ENCODE data around the gene LTBR.

The LTBR gene

GRCh38 chr12:6368906-6369525 lies 14.9 kb upstream of the LTBR start:
- DNase-seq (ENCODE audit: low read depth), result no peak

DNA sequence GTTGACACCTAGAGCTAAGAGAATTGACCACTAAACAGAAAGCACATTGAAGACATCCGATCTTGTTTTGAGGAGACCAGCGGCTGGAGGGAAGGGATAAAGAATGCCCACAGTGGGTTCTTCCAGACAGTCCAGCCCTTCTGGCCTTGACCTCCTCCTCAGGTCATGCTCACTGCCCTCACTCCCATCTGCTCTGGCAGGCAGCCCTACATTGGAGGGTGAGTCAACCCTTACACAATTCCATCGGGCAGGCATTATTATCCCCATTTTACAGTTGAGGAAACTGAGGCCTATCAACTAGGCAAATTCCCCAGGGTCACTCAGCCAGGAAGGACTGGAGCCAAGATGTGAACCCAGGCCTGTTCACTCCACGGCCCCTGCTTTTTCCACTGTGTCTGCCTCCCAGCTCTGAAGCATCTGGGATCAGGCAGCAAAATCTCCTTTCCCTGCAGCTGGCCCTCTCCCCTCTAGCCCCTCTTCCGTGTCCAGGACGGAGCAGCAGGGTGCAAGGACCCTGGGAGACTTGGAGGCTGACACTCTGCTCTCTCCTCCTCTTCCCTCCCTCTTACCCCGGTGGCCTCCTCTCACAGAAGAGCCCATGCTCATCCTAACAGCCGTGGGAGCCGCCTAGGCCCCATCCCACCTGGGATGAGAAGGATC lies 13.9 kb upstream of the LTBR start:
- DNase-seq (ENCODE audit: low read depth), result no peak

DNA sequence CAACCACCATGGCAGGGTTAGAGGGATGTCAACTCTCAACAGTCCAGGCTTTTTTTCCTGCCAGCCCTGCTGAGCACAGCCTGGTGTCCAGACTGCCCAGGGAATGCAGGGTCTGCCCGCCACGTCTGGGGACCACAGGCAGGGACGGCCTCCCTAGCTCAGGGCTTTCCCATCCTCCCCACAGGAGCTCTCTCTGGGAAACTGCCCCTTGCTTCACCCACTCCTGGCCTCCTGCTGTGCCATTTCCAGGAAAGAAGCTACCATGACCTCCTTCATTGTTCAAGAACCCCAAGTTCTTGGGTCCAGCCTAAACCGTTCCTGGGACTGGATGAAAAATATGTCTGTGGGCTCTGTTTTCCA lies 13.4 kb upstream of the LTBR start:
- no peak for DNase-seq (ENCODE audit: low read depth)

- DNase-seq (ENCODE audit: low read depth), result no peak
These were observed 12.8 kb upstream of the LTBR start for GRCh38 chr12:6370994-6371754.

GRCh38 chr12:6372403-6373003 lies 11.5 kb upstream of the LTBR start:
- DNase-seq (ENCODE audit: low read depth), result no peak

DNA sequence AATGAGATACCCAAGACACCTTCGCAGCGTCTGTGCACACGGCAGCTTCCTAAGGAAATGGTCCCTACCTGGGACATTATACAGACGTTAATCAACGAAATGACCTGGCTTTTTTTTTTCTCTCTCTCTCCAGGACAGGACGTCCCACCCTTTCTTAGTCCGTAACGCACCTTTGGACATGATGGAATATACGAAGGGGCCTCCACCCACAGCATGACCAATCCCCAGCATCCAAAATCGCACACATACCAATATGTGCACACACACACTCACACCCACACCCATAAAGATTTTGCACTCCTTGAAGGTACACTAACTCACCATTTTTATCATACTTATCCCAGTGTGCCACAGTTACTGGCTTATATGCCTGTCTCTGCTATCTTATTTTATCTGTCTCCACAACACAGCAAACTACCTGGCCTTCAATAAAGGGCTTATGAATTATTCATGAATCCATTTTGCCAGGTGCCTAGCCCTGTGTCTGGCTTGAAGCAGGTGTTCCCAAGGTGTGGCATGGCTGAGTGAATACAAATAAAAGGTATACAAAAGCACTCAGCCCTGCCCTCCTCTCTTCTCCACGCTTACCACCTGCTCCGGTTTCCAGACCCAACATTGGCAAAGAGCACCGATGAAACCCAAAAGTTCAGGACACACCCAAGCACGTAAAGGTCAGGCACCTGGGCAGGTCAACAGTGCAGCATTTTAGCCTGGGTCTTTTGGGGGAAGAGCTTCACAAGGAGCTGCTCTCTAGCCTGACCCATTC lies 10.8 kb upstream of the LTBR start:
- no peak for DNase-seq (ENCODE audit: low read depth)

GRCh38 chr12:6374028-6374785 lies 9.8 kb upstream of the LTBR start:
- no peak for DNase-seq (ENCODE audit: low read depth)

DNA sequence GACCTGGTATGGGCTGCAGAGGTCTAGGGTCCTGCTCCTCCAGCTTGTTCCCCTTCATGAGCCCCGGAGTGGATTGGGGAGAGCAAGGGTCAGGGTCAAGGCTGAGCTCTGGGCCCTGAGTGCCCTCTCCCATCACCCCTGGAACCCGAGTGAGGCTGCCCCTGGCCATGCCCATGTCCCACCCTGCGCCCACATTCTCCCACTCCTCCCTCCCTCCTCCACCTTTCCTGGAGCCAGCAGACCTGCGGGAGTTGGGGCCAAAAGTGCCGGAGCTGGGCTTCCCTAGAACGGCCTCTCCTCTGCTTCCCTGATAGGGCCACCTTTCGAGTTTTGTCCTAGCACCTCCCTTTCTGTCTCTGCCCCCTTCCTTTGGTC lies 9.2 kb upstream of the LTBR start:
- no peak for DNase-seq (ENCODE audit: low read depth)

DNA sequence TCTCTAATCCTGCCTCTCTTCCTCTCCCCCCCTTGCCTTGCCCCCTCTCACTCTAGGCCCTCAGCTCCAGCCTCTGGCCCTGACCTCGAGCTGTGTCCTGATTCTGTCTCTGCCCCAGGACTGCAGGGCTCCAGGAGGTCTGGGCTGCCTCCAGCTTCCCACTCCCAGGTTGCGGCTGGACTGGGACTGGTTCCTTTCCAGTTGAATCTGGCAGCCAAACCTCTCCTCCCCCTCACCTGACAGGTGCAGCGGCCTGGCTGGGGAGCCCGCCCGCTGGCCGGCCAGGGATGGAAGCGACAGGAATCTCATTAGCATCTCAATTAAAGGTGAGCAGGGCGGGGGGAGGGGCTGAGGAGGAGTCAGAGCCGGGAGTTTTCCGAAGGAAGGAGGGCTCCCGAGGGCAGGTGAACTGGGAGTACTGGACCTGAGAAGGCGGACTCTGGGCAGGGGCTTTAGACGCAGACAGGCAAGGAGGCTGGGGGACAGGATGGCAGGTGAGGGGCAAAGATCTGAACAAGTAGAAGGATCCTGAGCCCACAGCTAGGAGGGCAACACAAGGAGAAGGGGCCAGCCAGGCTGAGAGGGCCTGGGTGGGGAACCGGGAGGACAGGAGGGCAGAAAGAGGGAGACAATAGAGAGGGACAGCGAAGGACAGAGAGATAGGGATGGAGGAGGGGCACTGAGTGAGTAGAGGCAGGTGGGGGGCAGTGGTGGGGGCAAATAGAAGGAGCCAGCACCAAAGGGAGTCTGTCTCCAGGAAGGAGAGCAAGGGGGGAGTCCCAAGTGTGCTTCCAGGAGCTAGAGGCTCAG lies 8.5 kb upstream of the LTBR start, which contains the start of gene SCNN1A:
TSS of gene SCNN1A (minus strand) at position 295 of the 810 bp plus-strand sequence. CDS start 780 bp downstream, outside the sequence.
- DNase-seq (ENCODE audit: low read depth), result no peak

DNA sequence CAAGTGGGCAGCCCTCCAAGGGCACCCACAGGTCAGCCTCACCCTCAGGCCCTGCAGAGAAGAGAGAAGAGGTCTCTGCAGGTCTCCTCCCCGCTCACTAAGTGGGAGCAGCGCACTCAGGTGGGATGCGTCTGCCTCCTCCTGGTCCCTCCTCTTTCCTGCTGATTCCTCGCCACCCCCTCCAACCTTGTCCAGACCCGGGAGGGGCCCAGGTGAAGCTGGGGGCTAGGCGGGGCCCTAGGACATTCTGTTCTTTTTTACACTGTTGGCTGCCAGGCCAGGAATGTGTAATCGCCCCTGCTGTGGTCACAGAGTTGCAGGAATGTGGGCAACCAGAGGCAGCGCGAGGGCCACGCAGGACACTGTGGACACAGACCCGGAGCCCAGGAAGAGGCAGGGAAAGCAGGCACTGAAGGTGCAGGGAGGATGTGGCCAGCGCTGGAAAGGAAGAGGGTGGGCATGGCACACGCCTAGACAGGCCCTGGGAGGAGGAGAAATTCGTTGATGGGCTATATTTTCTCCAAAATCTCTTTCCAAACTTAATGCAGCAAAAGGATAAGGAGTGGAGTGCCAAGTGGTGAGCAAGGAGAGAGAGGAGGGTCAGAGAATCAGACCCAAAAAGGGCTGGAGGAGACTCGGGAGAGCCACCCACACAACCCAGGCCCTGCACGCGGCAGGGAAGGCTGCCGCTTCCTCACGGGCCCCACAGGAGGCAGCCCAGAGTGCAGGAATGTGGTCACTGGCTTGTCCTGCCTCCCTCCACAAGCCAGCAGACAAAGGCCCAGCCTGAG lies 7.7 kb upstream of the LTBR start:
- no peak for DNase-seq (ENCODE audit: low read depth)

- DNase-seq (ENCODE audit: low read depth), result no peak
These were observed 6.9 kb upstream of the LTBR start for GRCh38 chr12:6376870-6377666.

- DNase-seq (ENCODE audit: low read depth), result no peak
These were observed 6.3 kb upstream of the LTBR start for GRCh38 chr12:6377667-6377994.

DNA sequence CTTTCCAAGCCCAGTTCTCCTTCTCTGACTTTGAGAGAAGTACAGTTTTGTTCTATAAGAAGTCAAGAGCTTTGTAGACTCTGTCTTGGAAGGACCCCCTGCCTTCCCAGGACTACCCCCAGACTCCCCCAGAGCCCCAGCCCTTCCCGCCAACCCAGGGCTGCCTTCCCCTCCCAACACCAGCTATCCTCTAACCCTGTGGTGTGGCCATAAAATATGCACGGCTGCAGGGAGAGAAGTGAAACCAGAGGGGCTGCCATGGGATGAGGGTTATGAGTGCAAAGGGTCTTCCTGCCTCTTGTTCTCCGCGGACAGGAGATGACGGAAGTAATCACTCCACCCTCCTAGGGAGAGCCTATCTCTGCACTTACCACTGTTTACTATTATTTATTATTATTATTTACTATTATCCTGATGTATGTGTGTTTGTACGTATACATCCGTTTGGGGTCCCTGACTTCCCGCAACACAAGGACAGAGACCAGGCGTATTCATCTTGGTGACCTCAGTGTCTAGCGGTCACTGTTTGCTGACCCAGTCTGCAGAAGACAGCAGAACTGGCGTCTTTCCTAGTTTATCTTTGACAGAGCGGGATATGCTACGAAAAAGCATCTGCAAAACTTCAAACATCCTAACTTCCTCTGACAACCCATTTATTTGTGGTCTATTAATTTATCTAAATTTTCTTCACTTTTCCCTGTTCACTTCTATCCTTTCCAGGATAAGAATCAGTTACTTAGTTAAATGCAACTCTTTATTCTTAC lies 5.1 kb upstream of the LTBR start:
- DNase-seq (ENCODE audit: low read depth), result no peak

- no peak for DNase-seq (ENCODE audit: low read depth)
These were observed 3.5 kb upstream of the LTBR start for GRCh38 chr12:6380141-6381121.

GRCh38 chr12:6382371-6382770 lies 1.6 kb upstream of the LTBR start:
- no peak for DNase-seq (ENCODE audit: low read depth)

- no peak for DNase-seq (ENCODE audit: low read depth)
These were observed 980 bp upstream of the LTBR start for GRCh38 chr12:6382982-6383381.
